ENCODE measurements around the gene NEU1.

DNA sequence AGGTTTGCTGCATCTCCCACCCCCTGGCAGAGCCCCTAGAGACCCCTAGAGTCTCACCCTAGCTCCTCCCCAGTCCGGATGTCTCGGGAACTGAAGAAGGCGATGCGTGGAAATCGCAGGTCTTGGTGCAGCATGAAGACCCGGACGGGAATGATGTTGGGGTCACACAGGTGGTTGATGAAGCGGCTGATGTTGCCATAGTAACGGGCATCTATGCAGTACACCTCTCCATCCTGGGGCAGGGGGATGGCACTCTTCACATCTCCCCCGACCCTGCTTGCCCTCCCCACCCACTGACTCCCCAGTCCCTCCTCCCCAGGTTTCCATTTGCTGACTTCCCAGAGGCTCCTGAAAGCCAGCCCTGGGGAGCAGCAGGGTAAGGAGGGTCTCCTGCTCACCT lies 18.0 kb upstream of the NEU1 start:
- no peak for TF ChIP-seq POLR2A (IDR thresholded peaks at IDR 0.05)
- TF ChIP-seq, protein P1, sequence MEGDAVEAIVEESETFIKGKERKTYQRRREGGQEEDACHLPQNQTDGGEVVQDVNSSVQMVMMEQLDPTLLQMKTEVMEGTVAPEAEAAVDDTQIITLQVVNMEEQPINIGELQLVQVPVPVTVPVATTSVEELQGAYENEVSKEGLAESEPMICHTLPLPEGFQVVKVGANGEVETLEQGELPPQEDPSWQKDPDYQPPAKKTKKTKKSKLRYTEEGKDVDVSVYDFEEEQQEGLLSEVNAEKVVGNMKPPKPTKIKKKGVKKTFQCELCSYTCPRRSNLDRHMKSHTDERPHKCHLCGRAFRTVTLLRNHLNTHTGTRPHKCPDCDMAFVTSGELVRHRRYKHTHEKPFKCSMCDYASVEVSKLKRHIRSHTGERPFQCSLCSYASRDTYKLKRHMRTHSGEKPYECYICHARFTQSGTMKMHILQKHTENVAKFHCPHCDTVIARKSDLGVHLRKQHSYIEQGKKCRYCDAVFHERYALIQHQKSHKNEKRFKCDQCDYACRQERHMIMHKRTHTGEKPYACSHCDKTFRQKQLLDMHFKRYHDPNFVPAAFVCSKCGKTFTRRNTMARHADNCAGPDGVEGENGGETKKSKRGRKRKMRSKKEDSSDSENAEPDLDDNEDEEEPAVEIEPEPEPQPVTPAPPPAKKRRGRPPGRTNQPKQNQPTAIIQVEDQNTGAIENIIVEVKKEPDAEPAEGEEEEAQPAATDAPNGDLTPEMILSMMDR (IDR thresholded peaks at IDR 0.05): no peak

Data from vagina (tissue), 2 donors.